Omental fat pad (tissue), 4 donors: ENCODE data around the gene MECP2. TPM values are rescaled to one million over a fixed set of nuclear protein-coding genes. Genes with fewer than 3 reads are reported as not detected.
A peak's percentile ranks its signal among the peaks of the same experiment; 100 is the strongest.

Source experiments
- ATAC-seq: fragments of 150-250 bp; one replicate; pipeline ENCODE4 v1.9.1; 2016; ENCODE audit warnings: mild to moderate bottlenecking, moderate library complexity; ENCODE audit not compliant: low FRiP score
- DNase-seq: peaks from one replicate; pipeline ENCODE4 v3.0.0-alpha.2; 2019; ENCODE audit warnings: low spot score
- CTCF ChIP-seq, 3 donors: fragments of 450-650 bp; IDR thresholded peaks; one replicate each; pipeline ENCODE4 v1.5.1; 2016 to 2017; ENCODE audit warnings: antibody characterized with exemption in 3 of 3, mild to moderate bottlenecking in 3 of 3, moderate library complexity in 2 of 3
- total RNA-seq, 4 donors: library from RNA; depleted of rRNA; stranded (reverse); fragments of >200 nt; gene quantifications; one replicate each; pipeline ENCODE4 v1.1.0, GENCODE V29; 2016

Gene MECP2
- total RNA-seq, 4 donors from 2014 or later, result 48.8 to 66.7 (median 56.0) TPM

GRCh38 chrX:154044091-154044490 lies 53.4 kb downstream of the MECP2 start:
- no peak for ATAC-seq
- TF ChIP-seq CTCF (IDR thresholded peaks at IDR 0.05), result no peak

GRCh38 chrX:154043003-154043763 lies 54.3 kb downstream of the MECP2 start:
- ATAC-seq (no peak), DNase-seq (no peak)
- TF ChIP-seq CTCF (IDR thresholded peaks at IDR 0.05), result no peak

More at GRCh38 chrX:154044091-154044490, 53.4 kb downstream of the MECP2 start:
- DNase-seq, result no peak

GRCh38 chrX:154040863-154041262 lies 56.7 kb downstream of the MECP2 start:
- no peak for TF ChIP-seq CTCF (IDR thresholded peaks at IDR 0.05)
- ATAC-seq (no peak), DNase-seq (no peak)

GRCh38 chrX:154040307-154040756 lies 57.2 kb downstream of the MECP2 start:
- peak; percentile 83 for ATAC-seq
- no peak for DNase-seq
- TF ChIP-seq CTCF (IDR thresholded peaks at IDR 0.05), result no peak

- DNase-seq (no peak), ATAC-seq (no peak)
- TF ChIP-seq CTCF (IDR thresholded peaks at IDR 0.05), result no peak
These were observed 57.9 kb downstream of the MECP2 start for GRCh38 chrX:154039577-154039976.

GRCh38 chrX:154038656-154039055 lies 58.9 kb downstream of the MECP2 start:
- DNase-seq, result no peak
- no peak for TF ChIP-seq CTCF (IDR thresholded peaks at IDR 0.05)
- no peak for ATAC-seq

GRCh38 chrX:154037754-154038153 lies 59.8 kb downstream of the MECP2 start:
- no peak for TF ChIP-seq CTCF (IDR thresholded peaks at IDR 0.05)
- no peak for DNase-seq
- no peak for ATAC-seq
